Stimulated activated memory B cell treated with anti-CD40 and anti-IgM and Interleukin-4, amounts not matched to agents 10 μg/mL and 1 μg/mL and 100 μg/mL, for 72 hours (primary cell): ENCODE results near the gene ACAD10.
"Not testable (repeated sequence)": the region's sequence is repeated elsewhere in the genome, so short reads cannot be mapped to it uniquely, and the experiment has no call there.

Source experiments
- ATAC-seq: fragments of 150-1000 bp; cut with Tn5 transposase; 2 replicates; pipeline ENCODE4 v1.10.0; 2021
- H3K27ac Mint-ChIP-seq: one replicate; pipeline ENCODE4 v1.8.0; 2022; ENCODE audit warnings: mild to moderate bottlenecking, mixed read lengths
- H3K27me3 Mint-ChIP-seq: one replicate; pipeline ENCODE4 v1.8.0; 2022; ENCODE audit warnings: mixed read lengths
- H3K36me3 Mint-ChIP-seq: one replicate; pipeline ENCODE4 v1.8.0; 2022; ENCODE audit warnings: mixed read lengths
- H3K4me1 Mint-ChIP-seq: one replicate; pipeline ENCODE4 v1.8.0; 2022; ENCODE audit warnings: mixed read lengths
- H3K4me3 Mint-ChIP-seq: one replicate; pipeline ENCODE4 v1.8.0; 2022; ENCODE audit warnings: mild to moderate bottlenecking, moderate library complexity, mixed read lengths
- H3K9me3 Mint-ChIP-seq: one replicate; pipeline ENCODE4 v1.8.0; 2022; ENCODE audit warnings: mixed read lengths

Gene ACAD10

DNA sequence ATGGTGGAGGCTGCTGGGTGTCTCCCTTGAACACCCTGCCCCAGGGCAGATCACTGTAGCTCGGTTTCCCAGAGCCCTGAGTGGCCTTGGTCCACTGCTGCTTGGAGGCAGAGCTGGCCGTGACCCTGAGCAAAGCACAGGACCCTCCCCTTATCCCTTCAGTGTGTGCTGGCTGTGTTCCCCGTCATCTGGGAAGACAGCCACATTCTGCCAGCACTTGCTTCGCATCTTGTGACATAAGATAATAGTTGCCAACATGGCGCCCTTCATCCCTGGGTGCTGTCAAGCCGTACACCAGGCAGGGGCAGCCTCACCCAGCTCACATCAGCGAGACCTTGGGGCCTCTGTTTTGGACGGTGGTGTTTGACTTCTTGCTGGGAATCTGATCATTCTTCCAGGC, 68.8 kb downstream of the ACAD10 start:
- Mint-ChIP-seq H3K36me3 (peaks cover 18% of the 10 kb centered on the region), H3K9me3 (no peaks in the 10 kb centered on the region), H3K27me3 (no peaks in the 10 kb centered on the region), H3K27ac (no peak overlapping the region), H3K4me1 (peaks cover 28% of the 10 kb centered on the region), H3K4me3 (no peak overlapping the region)
- ATAC-seq: no peak

DNA sequence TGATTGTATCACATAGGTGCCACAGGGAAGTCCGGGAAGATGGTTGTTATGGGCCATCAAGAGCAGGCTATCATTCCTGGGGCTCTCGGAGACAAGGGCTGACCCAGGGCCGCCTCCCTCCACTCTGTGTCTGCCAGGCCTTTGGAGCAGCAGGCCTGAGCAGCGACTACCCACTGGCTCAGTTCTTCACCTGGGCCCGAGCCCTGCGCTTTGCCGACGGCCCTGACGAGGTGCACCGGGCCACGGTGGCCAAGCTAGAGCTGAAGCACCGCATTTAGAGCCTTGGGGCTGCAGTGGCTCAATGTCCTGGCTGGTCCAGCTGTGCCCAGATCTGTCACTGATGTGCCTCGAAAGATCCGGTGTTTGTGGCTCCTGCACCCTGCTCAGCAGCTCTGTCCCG, 70.3 kb downstream of the ACAD10 start:
- Mint-ChIP-seq H3K36me3 (peaks cover 18% of the 10 kb centered on the region), H3K4me3 (no peak overlapping the region), H3K4me1 (peaks cover 40% of the 10 kb centered on the region), H3K27ac (no peak overlapping the region), H3K27me3 (no peaks in the 10 kb centered on the region), H3K9me3 (no peaks in the 10 kb centered on the region)
- ATAC-seq: no peak

DNA sequence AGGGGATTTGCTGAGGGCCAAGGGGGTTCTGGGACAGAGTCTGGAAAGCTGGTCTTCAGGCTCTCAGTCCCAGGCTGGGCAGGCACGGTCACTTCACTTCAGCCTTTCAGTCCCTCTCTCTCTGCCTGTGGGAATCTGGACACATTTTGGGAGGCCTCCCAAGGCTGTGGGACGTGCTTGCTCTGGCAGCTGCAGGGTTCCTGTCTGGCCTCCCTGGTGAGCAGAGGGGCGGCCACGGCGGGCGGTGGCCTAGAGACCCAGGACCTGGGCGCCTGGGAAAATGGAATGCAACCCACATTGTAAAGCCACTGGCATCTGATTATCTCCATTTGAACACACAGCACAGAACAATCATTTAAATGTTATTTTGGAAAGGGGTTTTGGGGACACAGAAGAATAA, 70.8 kb downstream of the ACAD10 start:
- Mint-ChIP-seq H3K9me3 (no peaks in the 10 kb centered on the region), H3K4me1 (peaks cover 45% of the 10 kb centered on the region), H3K36me3 (peaks cover 18% of the 10 kb centered on the region), H3K4me3 (no peak overlapping the region), H3K27me3 (no peaks in the 10 kb centered on the region), H3K27ac (peak overlapping the region; percentile 68)
- no peak for ATAC-seq

DNA sequence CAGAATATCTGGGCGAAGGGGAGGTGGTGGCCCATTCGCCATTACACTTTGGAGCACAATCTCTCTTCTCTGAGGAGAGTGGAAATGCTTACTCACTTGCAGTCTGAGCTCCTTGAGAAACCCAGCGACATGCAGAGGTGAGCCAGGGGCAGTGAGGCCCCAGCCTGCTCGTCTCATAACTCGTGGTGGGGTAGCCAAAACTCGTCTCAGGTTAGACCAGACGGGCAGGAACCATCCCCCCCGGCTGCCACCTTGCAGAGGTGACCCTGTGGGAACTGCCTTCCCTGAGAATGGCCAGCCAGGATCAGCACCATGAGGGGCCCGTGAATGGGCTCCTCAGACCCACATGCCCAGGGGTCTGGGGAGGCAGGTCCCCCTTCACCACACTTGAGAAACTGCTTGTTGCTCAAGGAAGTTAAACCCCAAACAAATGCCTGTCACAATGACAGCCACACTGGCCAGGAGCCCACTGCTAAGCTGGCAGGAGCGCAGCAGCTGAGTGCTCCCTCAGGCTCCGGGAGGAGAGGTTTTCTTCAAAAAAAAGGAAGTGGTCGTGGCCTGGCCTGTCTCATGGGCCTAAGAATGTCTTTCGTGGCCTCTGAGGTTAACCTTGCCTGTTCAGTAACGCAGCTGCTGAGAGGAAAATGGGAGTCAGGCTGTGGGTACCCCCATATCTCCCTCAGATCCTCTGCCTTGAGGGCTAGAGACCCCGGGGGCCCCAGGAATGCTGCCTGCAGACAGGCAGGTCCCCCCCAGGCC, 71.7 kb downstream of the ACAD10 start:
- Mint-ChIP-seq H3K27ac (peak overlapping the region; percentile 68), H3K36me3 (peaks cover 18% of the 10 kb centered on the region)
- peak; percentile 83 for ATAC-seq

DNA sequence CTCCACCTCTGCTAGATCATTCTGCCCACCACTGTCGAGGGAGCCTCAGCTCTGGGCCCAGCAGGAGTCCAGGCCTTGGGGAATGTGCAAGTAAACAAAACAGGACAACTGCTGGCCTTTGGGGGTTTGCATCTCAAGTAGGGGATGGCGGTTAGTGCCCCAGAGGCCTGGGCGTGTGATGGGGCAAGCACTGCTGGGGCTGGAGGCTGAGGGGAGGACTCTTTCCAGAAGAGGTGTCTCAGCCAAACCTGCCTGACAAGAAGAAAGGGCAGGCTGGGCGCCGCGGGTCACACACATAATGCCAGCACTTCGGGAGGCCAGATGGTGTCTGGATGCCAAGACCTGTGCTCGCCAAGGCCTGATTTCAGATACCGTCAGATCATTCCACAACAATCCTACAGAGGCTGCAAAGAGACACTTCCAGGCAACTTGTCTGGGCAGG, 72.3 kb downstream of the ACAD10 start:
- no peak for ATAC-seq
- H3K36me3 Mint-ChIP-seq: peaks cover 18% of the 10 kb centered on the region
- H3K4me3 Mint-ChIP-seq: no peak overlapping the region
- peaks cover 60% of the 10 kb centered on the region for H3K4me1 Mint-ChIP-seq
- H3K9me3 Mint-ChIP-seq: no peaks in the 10 kb centered on the region
- peak overlapping the region; percentile 68 for H3K27ac Mint-ChIP-seq
- no peaks in the 10 kb centered on the region for H3K27me3 Mint-ChIP-seq

More for the DNA sequence above, 71.7 kb downstream of the ACAD10 start:
- no peak overlapping the region for H3K4me3 Mint-ChIP-seq
- no peaks in the 10 kb centered on the region for H3K27me3 Mint-ChIP-seq
- peaks cover 54% of the 10 kb centered on the region for H3K4me1 Mint-ChIP-seq
- H3K9me3 Mint-ChIP-seq: no peaks in the 10 kb centered on the region

DNA sequence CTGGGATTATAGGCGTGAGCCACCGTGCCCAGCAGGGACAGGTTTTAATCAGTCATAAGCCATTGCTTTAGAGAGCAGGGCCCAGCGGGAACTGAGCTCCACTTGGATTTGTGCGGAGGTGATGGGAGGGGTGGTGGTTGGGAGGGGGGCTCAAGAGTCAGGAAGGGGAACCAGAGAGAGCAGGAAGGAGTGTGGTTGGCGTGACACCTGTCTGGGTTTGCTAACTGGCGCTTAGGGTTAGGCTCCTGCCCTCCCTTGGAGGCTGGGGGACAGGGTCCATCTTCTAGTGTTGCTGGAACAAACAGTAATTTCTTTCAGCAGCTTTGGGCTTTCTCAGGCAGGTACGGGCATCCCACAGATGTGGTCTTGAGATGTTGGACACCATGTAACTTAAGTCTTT, 73.4 kb downstream of the ACAD10 start:
- Mint-ChIP-seq H3K4me3 (no peak overlapping the region), H3K36me3 (peaks cover 18% of the 10 kb centered on the region), H3K27me3 (no peaks in the 10 kb centered on the region), H3K9me3 (no peaks in the 10 kb centered on the region), H3K4me1 (peaks cover 71% of the 10 kb centered on the region), H3K27ac (no peak overlapping the region)
- no peak for ATAC-seq

DNA sequence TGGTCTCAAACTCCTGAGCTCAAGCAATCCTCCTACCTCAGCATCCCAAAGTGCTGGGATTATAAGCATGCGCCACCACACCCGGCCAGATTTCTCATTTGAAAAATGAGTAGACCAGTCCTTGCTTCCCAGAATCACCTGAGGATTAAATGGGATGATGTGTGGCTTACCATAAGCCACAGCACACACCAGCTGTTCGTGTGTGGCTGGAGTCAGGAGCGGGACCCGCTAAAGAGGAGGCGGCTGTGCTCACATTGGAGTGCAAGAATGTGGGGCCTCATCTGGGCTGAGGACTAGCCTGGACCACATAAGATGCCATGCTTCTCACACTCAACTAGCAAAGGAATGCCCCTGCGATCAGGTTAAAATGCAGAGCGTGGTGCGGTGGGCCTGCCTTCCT, 74.1 kb downstream of the ACAD10 start:
- H3K9me3 Mint-ChIP-seq: no peaks in the 10 kb centered on the region
- H3K27me3 Mint-ChIP-seq: no peaks in the 10 kb centered on the region
- H3K4me1 Mint-ChIP-seq: peaks cover 78% of the 10 kb centered on the region
- H3K27ac Mint-ChIP-seq: no peak overlapping the region
- ATAC-seq: no peak
- H3K4me3 Mint-ChIP-seq: no peak overlapping the region
- peaks cover 18% of the 10 kb centered on the region for H3K36me3 Mint-ChIP-seq

DNA sequence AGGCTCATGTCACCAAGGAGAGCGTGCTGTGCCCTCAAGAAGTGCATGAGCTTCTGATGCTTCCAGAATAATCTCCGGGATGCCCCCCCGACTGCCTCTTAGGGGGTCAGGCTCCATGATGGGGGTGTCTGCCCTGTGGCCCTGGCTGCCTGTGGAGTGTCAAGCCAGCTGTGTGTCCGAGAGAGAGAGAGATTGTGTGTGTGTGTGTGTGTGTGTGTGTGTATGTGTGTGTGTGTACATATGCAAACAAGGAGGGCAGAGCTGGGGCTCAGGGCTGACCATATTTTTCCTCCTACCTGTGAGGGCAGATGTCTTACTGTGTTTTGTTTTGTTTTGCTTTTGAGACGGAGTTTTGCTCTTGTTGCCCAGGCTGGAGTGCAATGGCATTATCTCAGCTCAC, 75.2 kb downstream of the ACAD10 start:
- Mint-ChIP-seq H3K9me3 (no peaks in the 10 kb centered on the region), H3K27me3 (no peaks in the 10 kb centered on the region), H3K27ac (peak overlapping the region; percentile 28), H3K4me1 (peaks cover 89% of the 10 kb centered on the region), H3K4me3 (no peak overlapping the region), H3K36me3 (peaks cover 12% of the 10 kb centered on the region)
- ATAC-seq: peak; percentile 52

DNA sequence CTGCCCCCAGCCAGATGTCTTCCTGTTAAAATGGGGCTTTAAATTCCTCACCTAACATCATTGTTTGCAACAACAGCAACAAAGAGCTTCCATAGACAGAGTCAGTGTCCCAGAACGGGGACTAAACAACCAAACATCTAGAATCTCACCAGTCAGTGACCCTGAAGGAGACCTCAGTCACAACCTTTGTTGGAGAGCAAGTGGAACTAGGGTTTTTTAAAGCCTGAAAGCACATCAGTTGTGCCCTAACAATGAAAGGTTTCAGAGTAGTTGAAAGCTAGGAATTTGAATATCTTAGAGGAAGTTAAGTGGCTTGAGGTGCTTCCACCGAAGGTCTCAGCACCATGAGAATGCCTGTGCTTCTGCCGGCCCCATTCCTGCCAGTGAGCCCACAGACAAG, 75.9 kb downstream of the ACAD10 start:
- no peaks in the 10 kb centered on the region for H3K9me3 Mint-ChIP-seq
- peak overlapping the region; percentile 28 for H3K27ac Mint-ChIP-seq
- peak overlapping the region; percentile 16 for H3K4me3 Mint-ChIP-seq
- no peaks in the 10 kb centered on the region for H3K27me3 Mint-ChIP-seq
- ATAC-seq: peak; percentile 35
- H3K36me3 Mint-ChIP-seq: peaks cover 6% of the 10 kb centered on the region
- peaks cover 95% of the 10 kb centered on the region for H3K4me1 Mint-ChIP-seq

DNA sequence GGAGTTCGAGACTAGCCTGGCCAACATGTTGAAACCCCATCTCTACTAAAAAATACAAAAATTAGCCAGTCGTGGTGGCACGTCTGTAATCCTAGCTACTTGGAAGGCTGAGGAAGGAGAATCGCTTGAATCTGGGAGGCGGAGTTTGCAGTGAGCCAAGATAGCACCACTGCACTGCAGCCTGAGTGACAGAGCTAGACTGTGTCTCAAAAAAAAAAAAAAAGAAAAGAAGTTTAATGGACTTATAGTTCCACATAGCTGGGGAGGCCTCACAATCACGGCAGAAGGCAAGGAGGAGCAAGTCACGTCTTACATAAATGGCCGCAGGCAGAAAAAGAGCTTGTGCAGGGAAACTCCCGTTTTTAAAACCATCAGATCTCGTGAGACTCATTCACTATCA, 77.7 kb downstream of the ACAD10 start:
- not testable (repeated sequence) for H3K4me3 Mint-ChIP-seq, ATAC-seq, H3K9me3 Mint-ChIP-seq, H3K36me3 Mint-ChIP-seq, H3K27me3 Mint-ChIP-seq
- peaks cover 93% of the 10 kb centered on the region for H3K4me1 Mint-ChIP-seq
- H3K27ac Mint-ChIP-seq: peak overlapping the region; percentile 75

DNA sequence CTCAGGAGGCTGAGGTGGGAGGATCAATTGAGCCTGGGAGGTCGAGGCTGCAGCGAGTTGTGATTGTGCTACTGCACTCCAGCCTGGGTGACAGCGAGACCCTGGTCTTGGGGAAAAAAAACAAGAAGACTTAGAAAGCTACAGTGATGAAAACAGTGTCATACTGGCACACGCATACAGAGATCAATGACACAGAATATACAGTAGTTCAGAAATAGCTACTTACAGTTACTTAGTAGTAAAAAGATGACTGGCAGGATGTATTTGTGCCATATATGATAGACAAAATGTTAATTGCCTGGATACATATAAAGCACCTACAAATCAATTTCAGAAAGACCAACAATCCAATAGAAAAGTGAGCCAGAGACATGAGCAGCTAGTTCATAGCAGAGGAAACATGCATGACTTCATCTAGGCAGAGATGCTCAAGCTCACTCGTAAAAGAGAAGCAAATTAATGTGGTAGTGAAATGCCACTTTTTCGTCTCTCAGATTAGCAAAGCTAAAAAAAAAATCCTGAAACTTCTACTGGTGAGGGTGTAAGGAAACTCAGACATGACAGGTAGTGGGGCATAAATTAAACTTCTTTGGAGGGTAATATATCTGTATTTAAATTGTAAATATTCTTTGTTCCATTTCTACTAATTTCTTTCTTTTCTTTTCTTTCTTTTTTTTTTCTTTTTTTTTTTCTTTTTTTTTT, 78.4 kb downstream of the ACAD10 start:
- ATAC-seq: peak; percentile 65
- Mint-ChIP-seq H3K9me3 (no peaks in the 10 kb centered on the region), H3K36me3 (no peaks in the 10 kb centered on the region), H3K27me3 (no peaks in the 10 kb centered on the region), H3K27ac (peak overlapping the region; percentile 75), H3K4me3 (peak overlapping the region; percentile 33), H3K4me1 (peaks cover 86% of the 10 kb centered on the region)

DNA sequence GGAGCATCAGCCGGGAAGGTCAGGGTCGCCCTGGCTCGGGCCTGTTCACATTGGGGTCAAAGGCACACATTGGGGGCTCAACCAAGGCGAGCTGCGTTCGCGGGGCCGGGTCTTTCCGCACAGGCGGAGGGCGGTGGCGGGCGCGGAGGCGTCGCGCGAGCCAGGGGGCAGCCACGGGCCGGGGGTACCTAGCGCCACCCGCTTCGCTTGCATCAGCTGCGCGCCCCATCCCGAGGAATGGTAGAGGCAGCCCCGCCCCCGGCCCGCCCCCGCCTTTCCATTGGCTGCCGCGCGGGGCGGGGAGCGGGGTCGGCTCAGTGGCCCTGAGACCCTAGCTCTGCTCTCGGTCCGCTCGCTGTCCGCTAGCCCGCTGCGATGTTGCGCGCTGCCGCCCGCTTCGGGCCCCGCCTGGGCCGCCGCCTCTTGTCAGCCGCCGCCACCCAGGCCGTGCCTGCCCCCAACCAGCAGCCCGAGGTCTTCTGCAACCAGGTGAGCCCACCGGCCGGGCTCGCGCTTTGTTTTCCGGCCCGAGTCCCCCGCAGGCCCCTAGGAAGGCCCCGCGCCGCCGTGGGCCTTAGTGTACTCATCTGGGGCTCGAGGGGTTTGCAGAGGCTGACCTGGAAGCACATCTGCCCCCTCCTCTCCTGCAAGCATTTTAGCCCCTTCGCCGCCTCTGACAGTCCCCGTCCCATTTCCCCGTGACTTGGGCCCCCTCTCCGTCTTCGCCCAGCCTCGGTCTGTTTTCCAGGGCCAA, 80.9 kb downstream of the ACAD10 start, which contains the start of gene ALDH2:
TSS of gene ALDH2 (plus strand) at position 326 of the 754 bp plus-strand sequence. CDS start at position 376, 50 bp downstream.
- H3K27ac Mint-ChIP-seq: peak within 1 kb of the TSS; percentile 88
- no peaks in the 10 kb centered on the region for H3K36me3 Mint-ChIP-seq
- no peaks in the 10 kb centered on the region for H3K9me3 Mint-ChIP-seq
- peaks cover 65% of the 10 kb centered on the region for H3K4me1 Mint-ChIP-seq
- peak; percentile 74 for ATAC-seq
- no peaks in the 10 kb centered on the region for H3K27me3 Mint-ChIP-seq
- H3K4me3 Mint-ChIP-seq: peak within 1 kb of the TSS; percentile 86

DNA sequence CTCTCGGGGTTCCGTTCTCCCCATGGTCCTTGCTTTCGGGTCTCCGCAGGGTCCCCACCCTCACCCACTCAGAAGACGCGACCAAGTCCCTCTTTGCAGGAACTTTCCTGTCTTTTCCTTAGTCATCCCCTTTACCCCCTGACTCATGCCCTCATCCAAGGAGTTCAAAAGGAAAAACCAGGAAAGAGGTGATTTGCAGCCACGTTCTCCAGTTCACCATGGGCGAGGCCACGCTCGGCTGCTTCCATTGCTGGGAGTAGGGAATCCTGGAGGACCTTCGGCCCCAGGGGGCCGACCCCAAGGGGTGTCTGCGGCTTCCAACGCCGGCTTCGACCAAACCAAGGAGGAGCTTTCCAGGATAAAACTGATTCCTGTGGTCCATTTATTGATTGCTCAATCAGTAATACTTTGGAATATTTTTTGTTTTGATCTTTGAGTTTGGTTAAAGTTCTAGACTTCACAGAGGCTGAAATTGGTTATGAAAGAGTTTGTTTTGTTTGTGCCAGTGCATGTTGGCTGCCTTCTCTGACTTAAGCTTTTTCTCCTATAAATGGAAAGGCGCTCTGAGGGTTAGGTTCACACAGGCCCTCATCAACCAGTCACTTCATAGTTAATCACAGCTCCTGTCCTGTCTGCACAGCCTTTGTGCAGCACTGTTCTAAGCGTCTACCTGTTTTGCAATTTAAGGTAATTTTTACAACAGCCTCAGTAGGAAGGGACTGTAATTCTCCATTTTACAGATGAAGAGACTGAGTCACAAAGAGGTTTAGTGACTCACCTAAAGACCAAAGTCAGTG, 81.7 kb downstream of the ACAD10 start:
- Mint-ChIP-seq H3K27me3 (no peaks in the 10 kb centered on the region), H3K4me1 (peaks cover 57% of the 10 kb centered on the region), H3K4me3 (peak overlapping the region; percentile 86), H3K9me3 (no peaks in the 10 kb centered on the region), H3K27ac (peak overlapping the region; percentile 88), H3K36me3 (no peaks in the 10 kb centered on the region)
- ATAC-seq: no peak

DNA sequence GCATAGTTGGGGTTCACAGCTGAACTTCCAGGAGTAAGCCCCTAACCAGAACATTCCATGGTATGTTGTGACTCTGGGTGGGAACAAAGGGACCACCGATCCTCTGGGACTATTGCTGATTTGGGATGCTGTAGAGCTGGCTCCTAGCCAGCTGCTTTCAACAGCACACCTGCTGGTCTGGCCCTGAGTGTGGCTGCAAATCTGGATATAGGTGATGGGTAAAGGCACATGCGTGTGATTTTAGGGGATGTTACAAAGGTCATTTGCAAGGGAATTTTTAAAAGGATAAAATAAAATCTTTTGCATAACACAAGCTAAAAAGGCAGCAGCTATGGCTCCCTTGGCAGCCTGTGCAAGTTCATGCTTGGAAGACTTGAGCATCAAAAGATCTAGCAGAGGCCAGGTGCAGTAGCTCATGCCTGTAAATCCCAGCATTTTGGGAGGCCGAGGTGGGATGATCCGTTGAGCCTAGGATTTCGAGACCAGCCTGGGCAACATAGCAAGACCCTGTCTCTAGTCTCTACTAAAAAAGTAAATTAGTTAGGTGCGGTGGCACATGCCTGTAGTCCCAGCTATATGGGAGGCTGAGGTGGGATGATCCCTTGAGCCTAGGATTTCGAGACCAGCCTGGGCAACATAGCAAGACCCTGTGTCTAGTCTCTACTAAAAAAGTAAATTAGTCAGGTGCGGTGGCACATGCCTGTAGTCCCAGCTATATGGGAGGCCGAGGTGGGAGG, 82.5 kb downstream of the ACAD10 start:
- Mint-ChIP-seq H3K27ac (peak overlapping the region; percentile 88), H3K27me3 (no peaks in the 10 kb centered on the region), H3K36me3 (no peaks in the 10 kb centered on the region), H3K4me3 (no peak overlapping the region), H3K4me1 (peaks cover 56% of the 10 kb centered on the region), H3K9me3 (no peaks in the 10 kb centered on the region)
- ATAC-seq: no peak
